GM11168 (cell line): ENCODE measurements around the gene USH1G.
"Not testable (repeated sequence)": the region's sequence is repeated elsewhere in the genome, so short reads cannot be mapped to it uniquely, and the experiment has no call there.

Source experiments
- in situ Hi-C: fragments of 300-500 bp; cut with MboI; formaldehyde crosslinking; loops from one replicate; pipeline ENCODE4 v1.12.0; 2022; ENCODE audit warnings: low sequenced_read_pairs; ENCODE audit not compliant: unreplicated experiment

USH1G gene

GRCh38 chr17:74935585-74936469 lies 12.8 kb upstream of the USH1G start, which contains the start of gene OTOP3:
OTOP3 (plus strand) TSS chr17:74935898; CDS start chr17:74935922, 24 bp downstream.
- in situ Hi-C loops = no loop called here

GRCh38 chr17:74935048-74935447 lies 12.0 kb upstream of the USH1G start:
- in situ Hi-C loops = no loop called here

GRCh38 chr17:74930535-74931036 lies 7.5 kb upstream of the USH1G start:
- in situ Hi-C loops = no loop called here

GRCh38 chr17:74928786-74929185 lies 5.7 kb upstream of the USH1G start:
- in situ Hi-C loops = no loop called here

- in situ Hi-C loops = no loop called here
Observed at GRCh38 chr17:74925242-74925641, 2.2 kb upstream of the USH1G start.

GRCh38 chr17:74924250-74924948 lies 1.3 kb upstream of the USH1G start, which contains the start of gene OTOP2:
OTOP2 (plus strand) TSS chr17:74924273; CDS start chr17:74924633, 360 bp downstream.
- in situ Hi-C loops = no loop called here

GRCh38 chr17:74923538-74924249 lies 639 bp upstream of the USH1G start:
- in situ Hi-C loops = no loop called here

- in situ Hi-C loops = no loop called here
Observed at GRCh38 chr17:74922172-74922571, 883 bp downstream of the USH1G start.

- in situ Hi-C loops = no loop called here
Observed at GRCh38 chr17:74921769-74922168, 1.3 kb downstream of the USH1G start.

- in situ Hi-C loops = no loop called here
Observed at GRCh38 chr17:74921026-74921681, 1.9 kb downstream of the USH1G start.

GRCh38 chr17:74920642-74921025 lies 2.4 kb downstream of the USH1G start:
- in situ Hi-C loops = no loop called here

GRCh38 chr17:74920306-74920620 lies 2.8 kb downstream of the USH1G start:
- in situ Hi-C loops = no loop called here

GRCh38 chr17:74919440-74920305 lies 3.4 kb downstream of the USH1G start:
- in situ Hi-C loops = no loop called here

GRCh38 chr17:74918906-74919305 lies 4.1 kb downstream of the USH1G start:
- in situ Hi-C loops = no loop called here

- in situ Hi-C loops = no loop called here
Observed at GRCh38 chr17:74917430-74917829, 5.6 kb downstream of the USH1G start.

- in situ Hi-C loops = no loop called here
Observed at GRCh38 chr17:74916851-74917199, 6.2 kb downstream of the USH1G start.

GRCh38 chr17:74916136-74916850 lies 6.8 kb downstream of the USH1G start:
- in situ Hi-C loops = no loop called here

GRCh38 chr17:74911423-74911822 lies 11.6 kb downstream of the USH1G start:
- in situ Hi-C loops = not testable (repeated sequence)

GRCh38 chr17:74909097-74909496 lies 14.0 kb downstream of the USH1G start:
- in situ Hi-C loops = not testable (repeated sequence)
